Small intestine (tissue), 7 donors: ENCODE data around the gene ZNF311. TPM values are rescaled to one million over a fixed set of nuclear protein-coding genes. Genes with fewer than 3 reads are reported as not detected.
"Not testable (repeated sequence)": the region's sequence is repeated elsewhere in the genome, so short reads cannot be mapped to it uniquely, and the experiment has no call there.

Experiments
- DNase-seq, 2 donors: peaks; one replicate each; pipeline versions ENCODE4 v3.0.0 to v3.0.0-alpha.2; 2013
- FAIRE-seq: peaks from 2 replicates; lab custom pipeline; 2012; peaks lifted over from hg19 to GRCh38; lab: Jason Lieb, UNC
- H3K27ac ChIP-seq, 3 donors: one replicate each; pipeline ENCODE4 v1.5.1; 2013; ENCODE audit warnings: low read length in 2 of 3, mild to moderate bottlenecking in 2 of 3, control low read depth in 1 of 3, inconsistent platforms in 1 of 3, low read depth in 1 of 3, moderate library complexity in 1 of 3
- H3K27me3 ChIP-seq, 3 donors: one replicate each; pipeline ENCODE4 v1.6.1; 2013; ENCODE audit warnings: low read length in 3 of 3, inconsistent platforms in 1 of 3; ENCODE audit not compliant: control insufficient read depth in 3 of 3, insufficient read depth in 3 of 3
- H3K36me3 ChIP-seq, 3 donors: one replicate each; pipeline ENCODE4 v1.6.1; 2013; ENCODE audit warnings: low read length in 3 of 3, inconsistent platforms in 1 of 3, low read depth in 1 of 3, mild to moderate bottlenecking in 1 of 3, moderate library complexity in 1 of 3; ENCODE audit not compliant: control insufficient read depth in 3 of 3, insufficient read depth in 2 of 3
- H3K4me1 ChIP-seq, 3 donors: one replicate each; pipeline ENCODE4 v1.6.1; 2013; ENCODE audit warnings: low read length in 2 of 3, inconsistent platforms in 1 of 3, low read depth in 1 of 3, mild to moderate bottlenecking in 1 of 3, moderate library complexity in 1 of 3; ENCODE audit not compliant: control insufficient read depth in 3 of 3, insufficient read depth in 2 of 3
- H3K4me3 ChIP-seq, 3 donors: one replicate each; pipeline ENCODE4 v1.5.1; 2013; ENCODE audit warnings: low read length in 3 of 3, control low read depth in 1 of 3, inconsistent platforms in 1 of 3, low read depth in 1 of 3, mild to moderate bottlenecking in 1 of 3, moderate library complexity in 1 of 3
- H3K9me3 ChIP-seq, 2 donors: one replicate each; pipeline ENCODE4 v1.6.1; 2013; ENCODE audit warnings: low read depth in 1 of 2, low read length in 1 of 2; ENCODE audit not compliant: control insufficient read depth in 2 of 2, insufficient read depth in 1 of 2
- WGBS, 3 donors: extraction: QIAGEN DNeasy Blood & Tissue Kit; methylation state at CpG; one replicate each; pipeline ENCODE4 v1.1.7; 2013; 5-methylcytosine and 5-hydroxymethylcytosine counted together
- polyA plus RNA-seq, 4 donors: library from polyadenylated mRNA; stranded (reverse) in 3 of 4; unstranded in 1 of 4; fragments of 200-250 nt in 3 of 4; fragments of 120-200 nt in 1 of 4; gene quantifications; one replicate each; pipeline versions ENCODE4 v1.2.1 to v1.2.3, GENCODE V29; 2013
- donor health status: healthy with polysubstance abuse.
- donor health status: control.
- donor health status: control.
- donor health status: Bipolar disorder and iron deficiency.
- donor health status: healthy.

ZNF311 gene
- polyA plus RNA-seq, 4 donors: 0.27 to 4.1 (median 0.86) TPM

GRCh38 chr6:28953585-28954258, 51.4 kb downstream of the ZNF311 start:
- Histone ChIP-seq H3K36me3 (no peaks in the 10 kb centered on the region), H3K9me3 (no peaks in the 10 kb centered on the region), H3K27me3 (peaks cover 0 to 9% (median 3%) of the 10 kb centered on the region in 3 donors), H3K4me3 (peak overlapping the region in 2 of 3 donors; percentile 38 to 56), H3K4me1 (no peaks in the 10 kb centered on the region), H3K27ac (no peak overlapping the region)
- 3 to 4% (median 3%) methylated on average over 22 of the region's 22 CpGs for WGBS, 3 donors
- DNase-seq: peak; percentile 37 to 53
- no peak for FAIRE-seq

DNA sequence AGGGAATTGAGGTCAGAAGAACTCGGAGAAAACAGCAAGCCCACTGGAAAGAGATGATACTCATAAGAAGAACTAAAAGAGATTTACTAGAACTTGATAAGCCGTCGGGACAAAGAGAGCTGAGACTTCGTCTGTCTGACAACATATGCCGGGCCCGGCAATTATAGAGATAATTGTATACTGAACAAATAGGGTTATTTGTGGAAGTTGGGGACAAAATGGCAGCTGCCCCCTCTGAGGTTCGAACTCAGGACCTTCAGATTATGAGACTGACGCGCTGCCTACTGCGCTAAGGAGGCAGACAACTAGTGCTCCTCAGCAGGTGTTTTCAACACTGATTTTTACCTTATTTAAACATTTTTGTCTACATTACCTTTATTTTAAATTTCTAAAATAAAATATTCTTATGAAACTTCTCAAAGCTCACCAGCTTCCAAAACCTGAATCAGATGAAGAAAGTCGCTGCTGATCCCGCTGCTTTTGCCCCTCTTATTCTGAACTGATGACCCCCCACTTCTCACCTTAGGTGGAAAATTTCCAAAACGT, 52.0 kb downstream of the ZNF311 start:
- FAIRE-seq: no peak
- WGBS, 3 donors: 10 to 11% (median 11%) methylated on average over 13 of the region's 13 CpGs
- Histone ChIP-seq H3K4me3 (peak overlapping the region in 2 of 3 donors; percentile 38 to 56), H3K4me1 (no peaks in the 10 kb centered on the region), H3K27me3 (peaks cover 0 to 9% (median 3%) of the 10 kb centered on the region in 3 donors), H3K9me3 (no peaks in the 10 kb centered on the region), H3K27ac (no peak overlapping the region), H3K36me3 (no peaks in the 10 kb centered on the region)
- peak; percentile 46 to 55 for DNase-seq

- H3K27me3 ChIP-seq, FAIRE-seq: not testable (repeated sequence)
- 93 to 97% (median 96%) methylated on average over 24 to 41 of the region's 41 CpGs for WGBS, 3 donors
Measured at GRCh38 chr6:28949656-28950195, 55.4 kb downstream of the ZNF311 start.

GRCh38 chr6:28948782-28949486, 56.2 kb downstream of the ZNF311 start:
- no peak overlapping the region for H3K4me3 ChIP-seq
- 87 to 90% (median 89%) methylated on average over 23 of the region's 23 CpGs for WGBS, 3 donors
- H3K27me3 ChIP-seq: peaks cover 0 to 5% (median 0%) of the 10 kb centered on the region in 3 donors
- H3K4me1 ChIP-seq: no peaks in the 10 kb centered on the region
- FAIRE-seq (no peak), DNase-seq (no peak)
- no peaks in the 10 kb centered on the region for H3K36me3 ChIP-seq
- H3K9me3 ChIP-seq: no peaks in the 10 kb centered on the region
- no peak overlapping the region for H3K27ac ChIP-seq

More at GRCh38 chr6:28949656-28950195, 55.4 kb downstream of the ZNF311 start:
- H3K4me3 ChIP-seq, H3K4me1 ChIP-seq, H3K36me3 ChIP-seq, H3K27ac ChIP-seq, H3K9me3 ChIP-seq, DNase-seq: not testable (repeated sequence)

GRCh38 chr6:28947831-28948270, 57.3 kb downstream of the ZNF311 start:
- WGBS, 3 donors: 53 to 93% (median 76%) methylated on average over 1 of the region's 1 CpG
- Histone ChIP-seq H3K27ac (no peak overlapping the region), H3K4me1 (peaks cover 0 to 3% (median 0%) of the 10 kb centered on the region in 3 donors), H3K9me3 (no peaks in the 10 kb centered on the region), H3K36me3 (no peaks in the 10 kb centered on the region), H3K4me3 (no peak overlapping the region), H3K27me3 (no peaks in the 10 kb centered on the region)
- no peak for FAIRE-seq
- DNase-seq: peak in 1 of 2 donors; percentile 51

DNA sequence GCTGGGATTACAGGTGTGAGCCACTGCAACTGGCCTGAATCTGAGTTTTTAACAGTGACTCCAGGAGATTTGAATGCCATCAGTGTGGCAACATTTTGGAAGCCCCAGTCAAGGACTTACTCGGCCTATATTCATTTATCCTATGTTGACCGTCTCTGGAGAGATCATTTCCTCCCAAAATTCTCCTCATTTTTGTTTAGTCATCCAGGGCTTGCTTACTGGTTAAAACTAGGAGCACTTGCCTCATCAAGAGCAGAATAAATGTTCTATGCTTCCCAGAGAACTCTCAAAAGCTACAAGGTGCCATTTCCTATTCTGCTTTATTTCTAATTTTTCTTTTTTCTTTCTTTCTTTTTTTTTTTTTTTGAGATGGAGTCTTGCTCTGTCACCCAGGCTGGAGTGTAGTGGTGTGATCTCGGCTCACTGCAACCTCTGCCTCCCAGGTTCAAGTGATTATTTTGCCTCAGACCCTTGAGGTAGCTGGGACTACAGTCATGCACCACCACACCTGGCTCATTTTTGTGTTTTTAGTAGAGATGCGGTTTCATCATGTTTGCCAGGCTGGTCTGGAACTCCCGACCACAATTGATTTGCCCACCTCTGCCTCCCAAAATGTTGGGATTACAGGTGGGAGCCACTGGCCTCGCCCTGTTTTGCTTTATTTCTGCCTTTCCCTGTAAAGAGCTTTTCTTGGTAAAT, 57.9 kb downstream of the ZNF311 start:
- Histone ChIP-seq H3K27ac (no peak overlapping the region), H3K27me3 (no peaks in the 10 kb centered on the region), H3K4me1 (peaks cover 0 to 4% (median 0%) of the 10 kb centered on the region in 3 donors), H3K9me3 (no peaks in the 10 kb centered on the region), H3K4me3 (no peak overlapping the region), H3K36me3 (no peaks in the 10 kb centered on the region)
- 72 to 81% (median 79%) methylated on average over 6 of the region's 6 CpGs for WGBS, 3 donors
- no peak for FAIRE-seq
- no peak for DNase-seq

GRCh38 chr6:28945349-28945748, 59.8 kb downstream of the ZNF311 start:
- no peaks in the 10 kb centered on the region for H3K36me3 ChIP-seq
- no peak for FAIRE-seq

More at GRCh38 chr6:28945349-28945748, 59.8 kb downstream of the ZNF311 start:
- Histone ChIP-seq H3K27me3 (no peaks in the 10 kb centered on the region), H3K27ac (no peak overlapping the region), H3K9me3 (no peaks in the 10 kb centered on the region), H3K4me1 (peaks cover 0 to 10% (median 0%) of the 10 kb centered on the region in 3 donors), H3K4me3 (no peak overlapping the region)
- DNase-seq: no peak
- WGBS, 3 donors: 86 to 96% (median 94%) methylated on average over 3 of the region's 3 CpGs
